ENCODE data around the gene DOCK1.

DOCK1 gene

DNA sequence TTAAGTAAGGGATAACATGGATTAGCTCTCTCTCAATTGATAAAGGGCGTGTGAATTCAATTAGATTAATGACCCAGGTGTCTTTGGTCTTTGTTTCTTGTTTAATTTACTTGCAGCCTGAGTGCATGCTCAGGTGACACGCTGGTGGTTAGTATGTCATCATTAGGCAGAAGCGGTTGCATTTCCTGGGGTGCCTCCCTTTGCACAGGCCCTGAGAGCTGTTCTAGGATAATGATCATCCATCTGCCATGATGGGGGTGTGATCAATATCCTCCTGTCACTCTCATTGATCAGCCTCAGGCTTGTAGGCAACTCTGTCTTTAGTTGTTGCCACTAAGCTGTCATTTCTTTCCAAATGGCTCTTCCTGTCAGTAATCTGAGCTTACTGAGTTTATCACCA, 544.3 kb downstream of the DOCK1 start:
- no peak for DNase-seq (ENCODE audit: low read depth)
- TF ChIP-seq, protein P1, sequence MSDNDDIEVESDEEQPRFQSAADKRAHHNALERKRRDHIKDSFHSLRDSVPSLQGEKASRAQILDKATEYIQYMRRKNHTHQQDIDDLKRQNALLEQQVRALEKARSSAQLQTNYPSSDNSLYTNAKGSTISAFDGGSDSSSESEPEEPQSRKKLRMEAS (IDR thresholded peaks at IDR 0.05; ENCODE audit: low read depth, low read length) = no peak
- TF ChIP-seq POLR2A (IDR thresholded peaks at IDR 0.05; ENCODE audit: extremely low read depth, insufficient read length) (no peak), MYC (IDR thresholded peaks at IDR 0.05; ENCODE audit: low read depth, low read length) (no peak)
- TF ChIP-seq, protein P2, sequence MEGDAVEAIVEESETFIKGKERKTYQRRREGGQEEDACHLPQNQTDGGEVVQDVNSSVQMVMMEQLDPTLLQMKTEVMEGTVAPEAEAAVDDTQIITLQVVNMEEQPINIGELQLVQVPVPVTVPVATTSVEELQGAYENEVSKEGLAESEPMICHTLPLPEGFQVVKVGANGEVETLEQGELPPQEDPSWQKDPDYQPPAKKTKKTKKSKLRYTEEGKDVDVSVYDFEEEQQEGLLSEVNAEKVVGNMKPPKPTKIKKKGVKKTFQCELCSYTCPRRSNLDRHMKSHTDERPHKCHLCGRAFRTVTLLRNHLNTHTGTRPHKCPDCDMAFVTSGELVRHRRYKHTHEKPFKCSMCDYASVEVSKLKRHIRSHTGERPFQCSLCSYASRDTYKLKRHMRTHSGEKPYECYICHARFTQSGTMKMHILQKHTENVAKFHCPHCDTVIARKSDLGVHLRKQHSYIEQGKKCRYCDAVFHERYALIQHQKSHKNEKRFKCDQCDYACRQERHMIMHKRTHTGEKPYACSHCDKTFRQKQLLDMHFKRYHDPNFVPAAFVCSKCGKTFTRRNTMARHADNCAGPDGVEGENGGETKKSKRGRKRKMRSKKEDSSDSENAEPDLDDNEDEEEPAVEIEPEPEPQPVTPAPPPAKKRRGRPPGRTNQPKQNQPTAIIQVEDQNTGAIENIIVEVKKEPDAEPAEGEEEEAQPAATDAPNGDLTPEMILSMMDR (IDR thresholded peaks at IDR 0.05; ENCODE audit: low read depth, low read length) = no peak
- no peak overlapping the region for H3K4me3 ChIP-seq (ENCODE audit: low read depth, low read length)

DNA sequence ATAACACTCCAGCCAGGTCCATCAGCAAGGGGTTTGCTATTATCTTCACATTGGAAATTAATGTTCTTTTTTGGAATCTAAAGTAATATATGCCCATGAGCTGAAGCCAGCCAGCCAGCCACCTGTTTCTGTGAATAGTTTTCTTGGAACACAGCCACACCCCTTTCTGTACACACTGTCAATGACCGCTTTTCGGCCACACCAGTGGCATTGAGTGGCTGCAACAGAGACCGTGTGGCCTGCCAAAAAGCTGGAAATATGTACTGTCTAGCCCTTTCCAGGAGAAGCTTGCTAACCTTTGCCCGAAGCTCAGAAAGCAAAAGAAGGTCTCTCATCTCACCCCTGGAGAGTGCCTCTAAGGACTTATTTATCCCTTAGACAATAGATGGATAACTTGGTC, 545.4 kb downstream of the DOCK1 start:
- H3K4me3 ChIP-seq (ENCODE audit: low read depth, low read length) = no peak overlapping the region

DNA sequence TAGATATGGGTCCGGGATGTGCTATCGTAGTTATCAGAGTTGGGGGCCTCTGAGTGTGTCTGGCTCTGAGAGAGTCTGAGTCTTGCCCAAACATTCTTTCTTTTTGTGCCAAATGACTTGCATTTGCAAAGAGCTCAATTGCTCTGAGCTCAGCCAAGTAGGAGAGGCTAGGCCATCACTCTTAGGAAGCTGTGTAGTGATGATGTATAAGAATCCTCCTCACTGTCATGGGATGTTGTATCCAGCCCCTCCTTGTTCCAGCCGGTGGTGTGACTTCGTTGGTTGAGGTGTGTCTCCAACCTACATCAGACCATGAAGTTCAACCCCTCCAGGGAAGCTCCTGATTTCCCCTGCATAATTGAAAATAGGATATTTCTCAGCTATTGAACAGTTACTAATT, 546.4 kb downstream of the DOCK1 start:
- TF ChIP-seq, protein P2 (IDR thresholded peaks at IDR 0.05; ENCODE audit: low read depth, low read length) = no peak
- TF ChIP-seq MYC (IDR thresholded peaks at IDR 0.05; ENCODE audit: low read depth, low read length) = no peak
- TF ChIP-seq POLR2A (IDR thresholded peaks at IDR 0.05; ENCODE audit: extremely low read depth, insufficient read length) = no peak
- TF ChIP-seq, protein P1 (IDR thresholded peaks at IDR 0.05; ENCODE audit: low read depth, low read length) = no peak
- H3K4me3 ChIP-seq (ENCODE audit: low read depth, low read length) = no peak overlapping the region
- no peak for DNase-seq (ENCODE audit: low read depth)

More for the DNA sequence above, 545.4 kb downstream of the DOCK1 start:
- TF ChIP-seq, protein P1 (IDR thresholded peaks at IDR 0.05; ENCODE audit: low read depth, low read length) = no peak
- TF ChIP-seq, protein P2 (IDR thresholded peaks at IDR 0.05; ENCODE audit: low read depth, low read length) = no peak
- no peak for TF ChIP-seq POLR2A (IDR thresholded peaks at IDR 0.05; ENCODE audit: extremely low read depth, insufficient read length)
- TF ChIP-seq MYC (IDR thresholded peaks at IDR 0.05; ENCODE audit: low read depth, low read length) = no peak
- no peak for DNase-seq (ENCODE audit: low read depth)

DNA sequence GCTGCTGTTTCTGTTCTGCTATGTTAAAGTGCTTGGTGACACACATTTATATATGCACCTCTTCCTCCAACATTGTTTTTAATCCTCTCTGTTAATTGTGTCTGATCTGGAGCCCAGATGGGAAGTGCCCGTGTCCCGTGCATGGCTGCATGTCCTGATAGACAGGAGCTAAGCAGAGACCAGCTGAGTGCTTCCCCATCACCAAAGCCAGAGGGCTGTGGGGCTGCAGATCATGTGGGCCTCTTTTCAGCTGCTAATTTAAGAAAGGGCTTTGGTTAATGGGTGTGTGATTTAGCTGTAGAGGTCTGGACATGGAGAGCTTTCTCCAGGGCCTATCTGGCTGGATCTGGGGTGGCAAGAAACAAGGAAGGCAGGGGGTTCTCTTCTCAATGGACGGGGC, 547.3 kb downstream of the DOCK1 start:
- DNase-seq (ENCODE audit: low read depth) = no peak
- TF ChIP-seq, protein P1 (IDR thresholded peaks at IDR 0.05; ENCODE audit: low read depth, low read length) = no peak
- TF ChIP-seq POLR2A (IDR thresholded peaks at IDR 0.05; ENCODE audit: extremely low read depth, insufficient read length) = no peak
- TF ChIP-seq, protein P2 (IDR thresholded peaks at IDR 0.05; ENCODE audit: low read depth, low read length) = no peak
- no peak for TF ChIP-seq MYC (IDR thresholded peaks at IDR 0.05; ENCODE audit: low read depth, low read length)

DNA sequence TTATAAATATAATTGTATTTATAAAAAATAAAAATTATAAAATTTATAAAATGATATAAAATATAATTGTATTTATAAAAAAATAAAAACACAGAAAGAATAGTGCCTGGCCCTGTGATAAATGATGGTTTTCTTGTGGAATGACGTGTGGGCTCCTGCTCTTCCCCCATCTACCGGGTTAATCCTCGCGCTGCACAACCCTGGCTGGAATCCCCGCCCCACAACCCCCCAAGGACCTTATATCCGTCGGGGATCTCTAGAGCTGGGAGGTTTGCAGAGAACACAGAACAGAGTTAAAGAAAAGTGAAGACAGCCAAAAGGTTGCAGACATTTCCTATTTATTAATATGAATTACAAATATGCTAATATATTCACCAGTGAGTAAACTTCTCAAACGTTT, 548.5 kb downstream of the DOCK1 start:
- no peak for DNase-seq (ENCODE audit: low read depth)
- TF ChIP-seq, protein P2 (IDR thresholded peaks at IDR 0.05; ENCODE audit: low read depth, low read length) = no peak
- TF ChIP-seq MYC (IDR thresholded peaks at IDR 0.05; ENCODE audit: low read depth, low read length) = no peak
- TF ChIP-seq, protein P1 (IDR thresholded peaks at IDR 0.05; ENCODE audit: low read depth, low read length) = no peak
- no peak for TF ChIP-seq POLR2A (IDR thresholded peaks at IDR 0.05; ENCODE audit: extremely low read depth, insufficient read length)
- H3K4me3 ChIP-seq (ENCODE audit: low read depth, low read length) = no peak overlapping the region

More for the DNA sequence above, 547.3 kb downstream of the DOCK1 start:
- H3K4me3 ChIP-seq (ENCODE audit: low read depth, low read length) = no peak overlapping the region

All from NB4 (cell line).